ENCODE measurements around the gene MEP1A.

DNA sequence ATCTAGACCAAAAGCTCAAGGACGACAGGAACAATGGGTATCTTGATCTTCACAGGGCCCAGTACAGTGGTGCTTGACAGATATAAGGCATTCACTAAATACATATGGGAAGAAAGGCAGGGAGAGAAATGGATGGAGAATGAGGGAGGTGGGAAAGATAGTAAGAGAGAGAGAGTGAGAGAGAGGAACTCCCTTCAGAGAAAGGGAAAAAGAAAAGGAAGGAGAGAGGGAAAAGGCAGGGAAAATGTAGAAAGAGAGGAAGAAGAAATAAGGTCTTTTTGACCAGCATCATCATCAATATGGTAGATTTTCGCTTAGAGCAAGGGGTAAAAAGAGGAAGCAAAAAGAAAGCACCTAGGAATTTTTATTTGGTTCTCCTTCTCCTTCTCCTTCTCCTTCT lies 47.2 kb upstream of the MEP1A start:
- TF ChIP-seq CTCF (IDR thresholded peaks at IDR 0.05; ENCODE audit: low read depth, low read length) (no peak), EZH2phosphoT487 (IDR thresholded peaks at IDR 0.05; ENCODE audit: low read depth) (no peak)

Measured in OCI-LY3 (cell line).